Activated CD4-positive, CD25-positive, alpha-beta regulatory T cell treated with anti-CD3 and anti-CD28 coated beads, Interleukin-2, amount 50 U/mL, for 24 hours (primary cell): ENCODE data around the gene ANXA3.
A peak's percentile ranks its signal among the peaks of the same experiment; 100 is the strongest.

ENCODE experiments used
- ATAC-seq, 2 donors: fragments of 150-1000 bp; cut with Tn5 transposase; one replicate each; pipeline ENCODE4 v1.10.0; 2021; ENCODE audit warnings: mild to moderate bottlenecking in 1 of 2, moderate library complexity in 1 of 2

ANXA3 gene

GRCh38 chr4:78645853-78646757 is 94.5 kb downstream of the ANXA3 start:
- peak in 1 of 2 donors; percentile 18 for ATAC-seq

- ATAC-seq, result no peak
These were observed 95.7 kb downstream of the ANXA3 start for GRCh38 chr4:78647272-78647671.

DNA sequence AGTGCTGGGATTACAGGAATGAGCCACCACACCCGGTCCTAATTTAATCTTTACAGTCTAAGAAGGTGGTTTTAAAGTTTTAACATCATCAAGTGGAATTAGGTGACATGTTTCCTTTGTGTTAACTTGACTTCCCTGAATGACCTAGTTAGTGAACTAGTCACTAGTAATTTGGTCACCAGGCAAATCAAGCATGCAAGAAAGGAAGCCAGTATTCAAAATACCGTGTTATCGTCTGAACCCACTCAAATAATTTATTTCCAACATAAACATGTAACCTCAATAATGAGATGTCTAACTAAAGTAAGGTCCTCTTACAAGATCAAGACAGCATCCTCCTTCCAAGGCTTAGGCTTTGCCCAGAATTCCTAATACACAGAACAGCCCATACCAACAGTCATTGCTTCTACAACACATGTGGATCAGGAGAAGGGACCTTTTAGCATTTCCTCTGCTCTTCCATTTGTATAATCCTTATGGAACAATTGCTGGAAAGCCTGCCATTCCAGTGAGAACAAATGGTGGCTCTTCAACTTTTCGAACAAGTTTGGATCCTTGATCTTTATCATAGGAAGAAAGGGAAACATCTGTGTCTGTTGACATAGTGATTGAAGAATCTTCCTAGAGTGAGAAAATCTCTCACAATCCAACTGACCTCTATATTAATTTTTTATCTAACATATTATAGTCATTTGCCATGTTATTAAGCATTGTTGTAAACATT is 97.2 kb downstream of the ANXA3 start:
- ATAC-seq, result no peak

GRCh38 chr4:78650106-78651024 is 98.8 kb downstream of the ANXA3 start:
- no peak for ATAC-seq

GRCh38 chr4:78651250-78651860 is 99.8 kb downstream of the ANXA3 start:
- ATAC-seq, result no peak

- no peak for ATAC-seq
These were observed 100.8 kb downstream of the ANXA3 start for GRCh38 chr4:78652282-78652876.

GRCh38 chr4:78653655-78654054 is 102.1 kb downstream of the ANXA3 start:
- ATAC-seq, result no peak

DNA sequence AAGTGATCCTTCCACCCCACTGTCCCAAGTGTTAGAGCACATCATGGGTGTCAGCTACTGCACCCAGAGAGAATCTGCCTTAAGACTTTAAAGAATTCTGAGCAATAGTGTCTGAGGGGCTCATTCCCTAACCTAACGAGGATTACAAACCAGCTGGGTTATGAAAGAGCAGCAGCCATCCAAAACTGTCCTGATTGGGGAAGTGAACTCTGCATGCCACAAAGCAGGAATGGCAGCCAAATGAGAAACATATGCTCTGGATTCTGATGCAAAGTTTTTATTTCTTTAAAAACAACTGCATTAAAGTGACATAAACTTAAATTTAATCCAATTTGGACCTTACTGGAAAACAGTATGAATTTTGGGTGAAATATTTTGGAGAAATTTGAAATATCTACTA is 103.2 kb downstream of the ANXA3 start:
- ATAC-seq, result no peak

GRCh38 chr4:78656968-78657445 is 105.4 kb downstream of the ANXA3 start:
- peak in 1 of 2 donors; percentile 27 for ATAC-seq

DNA sequence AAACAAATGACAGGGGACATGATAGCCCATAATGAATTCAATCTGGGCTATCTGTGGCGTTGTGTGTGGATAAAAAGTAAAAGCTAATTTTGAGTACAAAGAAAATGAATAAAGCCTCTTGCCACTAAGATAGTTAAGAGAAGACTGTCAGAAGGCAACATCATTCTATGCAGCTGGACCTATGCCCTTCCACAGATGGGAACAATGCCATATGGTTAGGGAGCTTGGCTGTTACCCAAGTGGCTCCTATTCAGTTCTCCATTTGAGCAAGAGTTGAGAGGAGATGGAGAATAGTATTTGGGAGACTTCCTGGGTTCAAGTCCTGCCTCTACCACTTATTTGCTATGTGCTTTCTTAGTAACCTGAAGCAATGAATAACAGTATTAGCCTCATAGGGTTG is 107.7 kb downstream of the ANXA3 start:
- ATAC-seq, result no peak

DNA sequence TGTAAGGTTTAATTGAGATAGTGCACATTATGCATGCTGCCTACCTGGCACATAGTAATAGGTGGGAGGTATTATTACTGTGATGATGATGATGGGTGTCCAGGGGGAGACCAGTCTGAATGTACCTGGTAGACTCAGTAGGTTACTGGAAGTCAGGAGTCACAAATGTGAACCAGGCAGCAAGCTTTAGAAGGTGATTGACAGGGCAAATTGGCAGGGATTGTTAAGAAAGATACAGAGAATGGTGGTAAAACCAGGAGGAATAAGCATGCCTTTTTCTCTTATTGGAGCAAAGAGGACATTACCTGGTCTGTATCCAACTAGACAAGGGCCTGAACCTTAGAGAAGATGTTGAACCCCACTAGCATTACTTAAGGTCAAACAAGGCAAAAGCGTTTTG is 108.1 kb downstream of the ANXA3 start:
- ATAC-seq, result no peak
